Effector memory CD8-positive, alpha-beta T cell (primary cell): ENCODE measurements around the gene TMEM165.
A peak's percentile ranks its signal among the peaks of the same experiment; 100 is the strongest.

Source experiments
- ATAC-seq: fragments of 150-1000 bp; cut with Tn5 transposase; replicated peaks from 2 replicates; pipeline ENCODE4 v1.10.0; 2021; ENCODE audit warnings: mild to moderate bottlenecking, moderate library complexity
- DNase-seq, 3 experiments: peaks; one replicate each; pipeline ENCODE4 v3.0.0; 2021
- H3K27ac Mint-ChIP-seq, 2 donors: one replicate each; pipeline ENCODE4 v1.8.0; 2022; ENCODE audit warnings: mild to moderate bottlenecking in 2 of 2, mixed read lengths in 2 of 2, moderate library complexity in 2 of 2
- H3K27me3 Mint-ChIP-seq, 2 donors: one replicate each; pipeline ENCODE4 v1.8.0; 2022; ENCODE audit warnings: mixed read lengths in 2 of 2
- H3K36me3 Mint-ChIP-seq: one replicate; pipeline ENCODE4 v1.8.0; 2022; ENCODE audit warnings: mild to moderate bottlenecking, moderate library complexity, mixed read lengths; ENCODE audit not compliant: insufficient read depth
- H3K4me1 Mint-ChIP-seq, 2 donors: one replicate each; pipeline ENCODE4 v1.8.0; 2022; ENCODE audit warnings: low read depth in 2 of 2, mixed read lengths in 2 of 2
- H3K4me3 Mint-ChIP-seq, 2 donors: one replicate each; pipeline ENCODE4 v1.8.0; 2022; ENCODE audit warnings: mild to moderate bottlenecking in 2 of 2, mixed read lengths in 2 of 2, moderate library complexity in 2 of 2
- H3K9me3 Mint-ChIP-seq, 2 donors: one replicate each; pipeline ENCODE4 v1.8.0; 2022; ENCODE audit warnings: mixed read lengths in 2 of 2

TMEM165 gene

GRCh38 chr4:55435141-55435841 is 39.5 kb downstream of the TMEM165 start:
- Mint-ChIP-seq H3K9me3 (no peaks in the 10 kb centered on the region), H3K4me3 (no peak overlapping the region), H3K4me1 (peaks cover 6 to 8% of the 10 kb centered on the region in 2 donors), H3K36me3 (peaks cover 19% of the 10 kb centered on the region), H3K27ac (peak overlapping the region; percentile 59 to 68), H3K27me3 (no peaks in the 10 kb centered on the region)
- DNase-seq (peak in 1 of 3 experiments; percentile 2), ATAC-seq (peak; percentile 58)

GRCh38 chr4:55437356-55437796 is 41.6 kb downstream of the TMEM165 start:
- ATAC-seq (no peak), DNase-seq (no peak)
- Mint-ChIP-seq H3K27me3 (no peaks in the 10 kb centered on the region), H3K9me3 (no peaks in the 10 kb centered on the region), H3K27ac (peak overlapping the region; percentile 44 to 60), H3K4me3 (no peak overlapping the region), H3K36me3 (peaks cover 28% of the 10 kb centered on the region), H3K4me1 (peaks cover 11 to 13% of the 10 kb centered on the region in 2 donors)

- no peak for DNase-seq
- H3K4me3 Mint-ChIP-seq, result no peak overlapping the region
- no peaks in the 10 kb centered on the region for H3K9me3 Mint-ChIP-seq
- H3K27me3 Mint-ChIP-seq, result no peaks in the 10 kb centered on the region
- no peak overlapping the region for H3K27ac Mint-ChIP-seq
- ATAC-seq, result no peak
- H3K36me3 Mint-ChIP-seq, result peaks cover 28% of the 10 kb centered on the region
- H3K4me1 Mint-ChIP-seq, result peaks cover 11 to 13% of the 10 kb centered on the region in 2 donors
Observed at GRCh38 chr4:55437823-55438222, 42.1 kb downstream of the TMEM165 start.

- Mint-ChIP-seq H3K27ac (no peak overlapping the region), H3K27me3 (no peaks in the 10 kb centered on the region), H3K4me3 (no peak overlapping the region), H3K36me3 (peaks cover 30% of the 10 kb centered on the region), H3K9me3 (no peaks in the 10 kb centered on the region), H3K4me1 (peaks cover 11 to 13% of the 10 kb centered on the region in 2 donors)
- ATAC-seq, result no peak
- DNase-seq, result no peak
Observed at GRCh38 chr4:55438314-55438713, 42.6 kb downstream of the TMEM165 start.

- DNase-seq, result no peak
- Mint-ChIP-seq H3K27me3 (no peaks in the 10 kb centered on the region), H3K9me3 (no peaks in the 10 kb centered on the region), H3K4me3 (no peak overlapping the region), H3K27ac (no peak overlapping the region), H3K36me3 (peaks cover 25% of the 10 kb centered on the region), H3K4me1 (peaks cover 11 to 13% of the 10 kb centered on the region in 2 donors)
- no peak for ATAC-seq
Observed at GRCh38 chr4:55439023-55439422, 43.3 kb downstream of the TMEM165 start.

GRCh38 chr4:55440786-55441185 is 45.0 kb downstream of the TMEM165 start:
- no peaks in the 10 kb centered on the region for H3K27me3 Mint-ChIP-seq
- no peak for ATAC-seq
- peaks cover 5% of the 10 kb centered on the region in 2 donors for H3K4me1 Mint-ChIP-seq
- H3K36me3 Mint-ChIP-seq, result peaks cover 24% of the 10 kb centered on the region
- H3K4me3 Mint-ChIP-seq, result no peak overlapping the region
- H3K9me3 Mint-ChIP-seq, result no peaks in the 10 kb centered on the region
- no peak for DNase-seq
- peak overlapping the region in 1 of 2 donors; percentile 66 for H3K27ac Mint-ChIP-seq

- no peak for ATAC-seq
- H3K27me3 Mint-ChIP-seq, result no peaks in the 10 kb centered on the region
- no peak for DNase-seq
- peaks cover 5% of the 10 kb centered on the region in 2 donors for H3K4me1 Mint-ChIP-seq
- no peaks in the 10 kb centered on the region for H3K9me3 Mint-ChIP-seq
- no peak overlapping the region for H3K4me3 Mint-ChIP-seq
- H3K36me3 Mint-ChIP-seq, result peaks cover 25% of the 10 kb centered on the region
- peak overlapping the region in 1 of 2 donors; percentile 19 for H3K27ac Mint-ChIP-seq
Observed at GRCh38 chr4:55442541-55442940, 46.8 kb downstream of the TMEM165 start.

GRCh38 chr4:55444827-55445226 is 49.1 kb downstream of the TMEM165 start:
- Mint-ChIP-seq H3K36me3 (peaks cover 45% of the 10 kb centered on the region), H3K9me3 (no peaks in the 10 kb centered on the region), H3K4me1 (peaks cover 5 to 7% of the 10 kb centered on the region in 2 donors), H3K27ac (peak overlapping the region in 1 of 2 donors; percentile 79), H3K4me3 (no peak overlapping the region), H3K27me3 (no peaks in the 10 kb centered on the region)
- no peak for DNase-seq
- no peak for ATAC-seq

- peaks cover under 1 to 3% of the 10 kb centered on the region in 2 donors for H3K4me1 Mint-ChIP-seq
- DNase-seq, result no peak
- peaks cover 52% of the 10 kb centered on the region for H3K36me3 Mint-ChIP-seq
- ATAC-seq, result no peak
- H3K4me3 Mint-ChIP-seq, result no peak overlapping the region
- H3K9me3 Mint-ChIP-seq, result no peaks in the 10 kb centered on the region
- H3K27me3 Mint-ChIP-seq, result no peaks in the 10 kb centered on the region
- no peak overlapping the region for H3K27ac Mint-ChIP-seq
Observed at GRCh38 chr4:55445921-55446577, 50.3 kb downstream of the TMEM165 start.

GRCh38 chr4:55446578-55446922 is 50.8 kb downstream of the TMEM165 start:
- Mint-ChIP-seq H3K4me1 (peaks cover 0 to 2% of the 10 kb centered on the region in 2 donors), H3K9me3 (no peaks in the 10 kb centered on the region), H3K4me3 (no peak overlapping the region), H3K27me3 (no peaks in the 10 kb centered on the region), H3K36me3 (peaks cover 51% of the 10 kb centered on the region), H3K27ac (no peak overlapping the region)
- ATAC-seq (no peak), DNase-seq (no peak)

- Mint-ChIP-seq H3K4me3 (no peak overlapping the region), H3K9me3 (no peaks in the 10 kb centered on the region), H3K36me3 (peaks cover 50% of the 10 kb centered on the region), H3K27me3 (no peaks in the 10 kb centered on the region), H3K27ac (no peak overlapping the region), H3K4me1 (peaks cover 0 to 2% of the 10 kb centered on the region in 2 donors)
- DNase-seq (no peak), ATAC-seq (no peak)
Observed at GRCh38 chr4:55447108-55447708, 51.5 kb downstream of the TMEM165 start.

GRCh38 chr4:55447831-55448230 is 52.1 kb downstream of the TMEM165 start:
- Mint-ChIP-seq H3K36me3 (peaks cover 47% of the 10 kb centered on the region), H3K9me3 (no peaks in the 10 kb centered on the region), H3K4me3 (no peak overlapping the region), H3K4me1 (peaks cover 0 to 2% of the 10 kb centered on the region in 2 donors), H3K27ac (no peak overlapping the region), H3K27me3 (no peaks in the 10 kb centered on the region)
- DNase-seq, result no peak
- ATAC-seq, result no peak

GRCh38 chr4:55450566-55450965 is 54.8 kb downstream of the TMEM165 start:
- no peak for ATAC-seq
- H3K27me3 Mint-ChIP-seq, result no peaks in the 10 kb centered on the region
- no peak overlapping the region for H3K27ac Mint-ChIP-seq
- H3K4me3 Mint-ChIP-seq, result no peak overlapping the region
- H3K4me1 Mint-ChIP-seq, result peaks cover 0 to 2% of the 10 kb centered on the region in 2 donors
- DNase-seq, result no peak
- H3K9me3 Mint-ChIP-seq, result no peaks in the 10 kb centered on the region
- peaks cover 42% of the 10 kb centered on the region for H3K36me3 Mint-ChIP-seq

GRCh38 chr4:55458164-55458563 is 62.4 kb downstream of the TMEM165 start:
- no peak for ATAC-seq
- peaks cover 3% of the 10 kb centered on the region for H3K36me3 Mint-ChIP-seq
- no peaks in the 10 kb centered on the region for H3K9me3 Mint-ChIP-seq
- no peak overlapping the region for H3K4me3 Mint-ChIP-seq
- no peak overlapping the region for H3K27ac Mint-ChIP-seq
- H3K27me3 Mint-ChIP-seq, result no peaks in the 10 kb centered on the region
- no peaks in the 10 kb centered on the region for H3K4me1 Mint-ChIP-seq
- DNase-seq, result no peak
